Measurements from ENCODE around the gene CCNE1. TPM values are rescaled to one million over a fixed set of nuclear protein-coding genes. Genes with fewer than 3 reads are reported as not detected.
"Not testable (repeated sequence)": the region's sequence is repeated elsewhere in the genome, so short reads cannot be mapped to it uniquely, and the experiment has no call there.

Gene CCNE1
- total and polyA plus RNA-seq, 2 donors, result 2.2 to 3.8 TPM

- H3K4me1 ChIP-seq (ENCODE audit: insufficient read depth), result no peaks in the 10 kb centered on the region
- DNase-seq (ENCODE audit: extremely low spot score), result no peak
- no peaks in the 10 kb centered on the region for H3K36me3 ChIP-seq (ENCODE audit: insufficient read depth)
- WGBS, result 58% methylated on average over 9 of the region's 9 CpGs
- no peak overlapping the region for H3K4me3 ChIP-seq (ENCODE audit: low read depth, low read length)
- H3K27ac ChIP-seq (ENCODE audit: low read depth), result no peak overlapping the region
These were observed 31.9 kb upstream of the CCNE1 start for GRCh38 chr19:29779921-29780320.

- no peak overlapping the region for H3K27ac ChIP-seq (ENCODE audit: low read depth)
- no peaks in the 10 kb centered on the region for H3K36me3 ChIP-seq (ENCODE audit: insufficient read depth)
- H3K4me1 ChIP-seq (ENCODE audit: insufficient read depth), result no peaks in the 10 kb centered on the region
- H3K4me3 ChIP-seq (ENCODE audit: low read depth, low read length), result no peak overlapping the region
- no peak for DNase-seq (ENCODE audit: extremely low spot score)
- 75% methylated on average over 33 of the region's 33 CpGs for WGBS
These were observed 30.2 kb upstream of the CCNE1 start for GRCh38 chr19:29781386-29782259.

GRCh38 chr19:29782260-29782580, 29.6 kb upstream of the CCNE1 start:
- Histone ChIP-seq H3K27ac (ENCODE audit: low read depth) (no peak overlapping the region), H3K36me3 (ENCODE audit: insufficient read depth) (no peaks in the 10 kb centered on the region), H3K4me3 (ENCODE audit: low read depth, low read length) (no peak overlapping the region), H3K4me1 (ENCODE audit: insufficient read depth) (no peaks in the 10 kb centered on the region)
- 86% methylated on average over 13 of the region's 13 CpGs for WGBS
- no peak for DNase-seq (ENCODE audit: extremely low spot score)

GRCh38 chr19:29783627-29784190, 28.1 kb upstream of the CCNE1 start:
- H3K4me3 ChIP-seq (ENCODE audit: low read depth, low read length), result no peak overlapping the region
- no peak overlapping the region for H3K27ac ChIP-seq (ENCODE audit: low read depth)
- 96% methylated on average over 12 of the region's 12 CpGs for WGBS
- no peak for DNase-seq (ENCODE audit: extremely low spot score)
- H3K4me1 ChIP-seq (ENCODE audit: insufficient read depth), result no peaks in the 10 kb centered on the region
- no peaks in the 10 kb centered on the region for H3K36me3 ChIP-seq (ENCODE audit: insufficient read depth)

DNA sequence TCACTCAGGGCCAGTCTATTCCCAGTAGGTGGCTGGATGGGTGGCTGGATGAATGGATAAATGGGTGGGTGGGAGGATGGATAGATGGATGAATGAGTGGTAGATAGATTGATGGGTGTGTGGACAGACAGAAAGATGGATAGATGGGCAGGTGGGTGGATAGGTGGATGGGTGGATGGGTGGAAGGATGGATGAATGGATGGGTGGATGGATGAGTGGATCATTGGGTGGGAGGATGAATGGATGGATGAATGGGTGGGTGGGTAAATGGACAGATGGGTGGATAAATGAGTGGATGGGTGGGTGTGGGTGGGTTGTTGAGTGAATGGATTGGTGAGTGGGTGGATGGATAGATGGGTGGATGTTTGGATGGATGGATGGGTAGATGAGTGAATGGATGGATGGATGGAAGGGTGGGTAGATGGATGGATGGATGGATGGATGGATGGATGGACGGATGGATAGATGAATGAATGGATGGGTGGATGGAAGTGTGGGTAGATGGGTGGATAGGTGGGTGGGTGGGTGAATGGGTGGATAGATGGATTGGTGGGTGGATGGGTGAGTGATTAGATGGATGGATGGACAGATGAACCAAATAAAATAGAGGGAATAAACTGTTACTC, 27.1 kb upstream of the CCNE1 start:
- Histone ChIP-seq H3K4me1 (ENCODE audit: insufficient read depth) (no peaks in the 10 kb centered on the region), H3K36me3 (ENCODE audit: insufficient read depth) (no peaks in the 10 kb centered on the region), H3K4me3 (ENCODE audit: low read depth, low read length) (no peak overlapping the region), H3K27ac (ENCODE audit: low read depth) (no peak overlapping the region)
- 85% methylated on average over 1 of the region's 1 CpG for WGBS
- DNase-seq (ENCODE audit: extremely low spot score), result no peak

- no peak for DNase-seq (ENCODE audit: extremely low spot score)
- 93% methylated on average over 5 of the region's 5 CpGs for WGBS
- H3K4me1 ChIP-seq (ENCODE audit: insufficient read depth), result no peaks in the 10 kb centered on the region
- H3K4me3 ChIP-seq (ENCODE audit: low read depth, low read length), result no peak overlapping the region
- H3K36me3 ChIP-seq (ENCODE audit: insufficient read depth), result no peaks in the 10 kb centered on the region
- no peak overlapping the region for H3K27ac ChIP-seq (ENCODE audit: low read depth)
These were observed 26.4 kb upstream of the CCNE1 start for GRCh38 chr19:29785360-29785759.

GRCh38 chr19:29785955-29786589, 25.7 kb upstream of the CCNE1 start:
- 69% methylated on average over 5 of the region's 5 CpGs for WGBS
- Histone ChIP-seq H3K4me3 (ENCODE audit: low read depth, low read length) (no peak overlapping the region), H3K36me3 (ENCODE audit: insufficient read depth) (no peaks in the 10 kb centered on the region), H3K4me1 (ENCODE audit: insufficient read depth) (no peaks in the 10 kb centered on the region), H3K27ac (ENCODE audit: low read depth) (no peak overlapping the region)
- no peak for DNase-seq (ENCODE audit: extremely low spot score)

GRCh38 chr19:29787281-29787680, 24.5 kb upstream of the CCNE1 start:
- 78% methylated on average over 4 of the region's 4 CpGs for WGBS
- Histone ChIP-seq H3K27ac (ENCODE audit: low read depth) (no peak overlapping the region), H3K4me3 (ENCODE audit: low read depth, low read length) (no peak overlapping the region), H3K4me1 (ENCODE audit: insufficient read depth) (no peaks in the 10 kb centered on the region), H3K36me3 (ENCODE audit: insufficient read depth) (no peaks in the 10 kb centered on the region)
- no peak for DNase-seq (ENCODE audit: extremely low spot score)

DNA sequence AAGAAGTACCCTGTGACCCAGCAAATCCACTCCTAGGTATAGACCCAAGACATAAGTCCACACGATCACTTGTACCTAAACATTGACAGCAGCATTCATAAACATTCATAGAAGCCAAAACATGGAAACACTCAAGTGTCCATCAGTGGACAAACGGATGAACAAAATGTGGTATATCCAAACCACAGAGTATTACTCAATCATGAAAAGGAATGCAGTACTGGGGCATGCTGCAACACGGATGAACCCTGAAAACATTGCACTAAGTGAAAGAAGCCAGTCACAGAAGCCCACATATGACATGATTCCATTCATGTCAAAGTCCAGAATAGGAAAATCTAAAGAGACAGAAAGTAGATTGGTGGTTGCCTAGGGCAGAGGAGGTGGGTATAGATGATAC, 22.8 kb upstream of the CCNE1 start:
- Histone ChIP-seq H3K4me1 (ENCODE audit: insufficient read depth) (no peaks in the 10 kb centered on the region), H3K4me3 (ENCODE audit: low read depth, low read length) (no peak overlapping the region), H3K27ac (ENCODE audit: low read depth) (no peak overlapping the region), H3K36me3 (ENCODE audit: insufficient read depth) (no peaks in the 10 kb centered on the region)
- WGBS, result 89% methylated on average over 3 of the region's 3 CpGs
- DNase-seq (ENCODE audit: extremely low spot score), result no peak

DNA sequence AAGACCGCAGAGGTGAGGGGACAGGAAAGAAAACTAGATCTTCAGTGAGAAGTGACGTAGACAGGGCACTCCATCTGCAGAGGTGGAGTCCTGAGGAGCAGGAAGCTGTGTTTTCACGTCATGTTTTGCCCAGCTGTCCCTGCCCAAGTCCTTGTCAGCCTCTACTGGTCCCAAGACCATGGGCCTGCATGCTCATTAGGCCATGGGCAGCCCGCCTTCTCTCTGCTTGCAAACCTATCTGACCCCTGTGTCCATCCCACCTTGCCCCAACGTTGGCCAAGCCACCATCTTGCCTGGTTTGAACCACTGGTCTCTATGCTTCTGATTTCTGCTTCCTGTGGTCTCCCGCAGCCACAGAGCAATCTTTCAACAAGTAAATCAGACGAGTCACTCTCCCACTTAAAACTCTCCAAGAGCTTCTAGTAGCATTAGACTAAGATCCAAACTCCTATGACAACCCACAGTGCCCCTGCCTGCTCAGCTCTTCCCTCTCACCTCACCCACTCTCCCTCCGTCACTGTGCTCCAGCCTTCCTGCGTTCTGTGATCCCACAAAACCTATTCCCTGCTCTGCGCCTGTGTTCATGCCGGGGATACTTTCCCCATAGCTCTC, 18.6 kb upstream of the CCNE1 start:
- 88% methylated on average over 11 of the region's 11 CpGs for WGBS
- no peak for DNase-seq (ENCODE audit: extremely low spot score)
- H3K4me1 ChIP-seq (ENCODE audit: insufficient read depth), result no peaks in the 10 kb centered on the region
- H3K27ac ChIP-seq (ENCODE audit: low read depth), result no peak overlapping the region
- no peak overlapping the region for H3K4me3 ChIP-seq (ENCODE audit: low read depth, low read length)
- no peaks in the 10 kb centered on the region for H3K36me3 ChIP-seq (ENCODE audit: insufficient read depth)

DNA sequence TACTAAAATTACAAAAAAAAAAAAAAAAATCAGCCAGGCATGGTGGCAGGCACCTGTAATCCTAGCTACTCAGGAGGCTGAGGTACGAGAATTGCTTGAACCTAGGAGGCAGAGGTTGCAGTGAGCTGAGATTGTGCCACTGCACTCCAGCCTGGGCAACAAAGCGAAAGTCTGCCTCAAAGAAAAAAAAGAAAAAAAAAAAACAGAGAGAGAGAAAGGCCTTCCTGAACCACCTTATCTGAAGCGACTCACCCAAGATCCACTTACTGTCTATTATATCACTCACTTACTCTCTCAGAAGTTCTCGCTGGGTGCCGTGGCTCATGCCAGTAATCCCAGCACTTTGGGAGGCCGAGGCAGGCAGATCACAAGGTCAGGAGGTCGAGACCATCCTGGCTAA, 17.3 kb upstream of the CCNE1 start:
- 93% methylated on average over 7 of the region's 7 CpGs for WGBS
- not testable (repeated sequence) for DNase-seq (ENCODE audit: extremely low spot score); H3K36me3 ChIP-seq (ENCODE audit: insufficient read depth); H3K4me3 ChIP-seq (ENCODE audit: low read depth, low read length); H3K4me1 ChIP-seq (ENCODE audit: insufficient read depth); H3K27ac ChIP-seq (ENCODE audit: low read depth)

DNA sequence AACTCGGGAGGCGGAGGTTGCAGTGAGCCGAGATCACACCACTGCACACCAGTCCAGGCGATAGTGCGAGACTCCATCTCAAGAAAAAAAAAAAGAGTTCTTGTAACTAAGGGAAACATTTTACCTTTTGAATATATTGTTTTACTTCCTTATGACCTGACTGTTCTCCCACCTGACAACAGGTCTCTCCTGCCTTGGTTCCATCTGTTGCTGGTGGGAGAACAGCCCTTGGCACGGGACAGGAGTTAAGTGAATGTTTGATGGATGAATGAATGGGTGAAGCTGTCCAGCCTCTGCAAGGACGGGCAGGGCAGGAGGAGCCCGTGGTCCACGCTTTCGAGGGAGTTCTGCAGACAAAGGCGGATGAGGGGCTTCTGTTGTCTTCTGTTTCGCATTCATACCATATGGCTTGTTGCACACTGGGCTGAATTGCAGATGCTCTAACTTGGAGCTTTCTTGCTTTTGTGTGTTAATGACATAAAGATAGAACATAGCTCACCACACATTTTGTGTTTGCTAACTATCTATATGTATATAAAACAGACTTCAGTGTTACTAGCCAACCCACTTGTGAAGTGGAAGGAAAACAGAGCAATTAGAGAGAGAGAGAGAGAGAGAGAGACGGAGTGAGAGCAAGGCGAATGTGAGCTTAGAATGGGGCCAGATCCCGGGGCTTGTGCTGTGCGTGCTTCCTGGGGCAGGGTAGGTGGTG, 16.2 kb upstream of the CCNE1 start:
- Histone ChIP-seq H3K27ac (ENCODE audit: low read depth) (no peak overlapping the region), H3K4me3 (ENCODE audit: low read depth, low read length) (no peak overlapping the region), H3K4me1 (ENCODE audit: insufficient read depth) (no peaks in the 10 kb centered on the region), H3K36me3 (ENCODE audit: insufficient read depth) (no peaks in the 10 kb centered on the region)
- DNase-seq (ENCODE audit: extremely low spot score), result no peak
- 82% methylated on average over 16 of the region's 16 CpGs for WGBS

DNA sequence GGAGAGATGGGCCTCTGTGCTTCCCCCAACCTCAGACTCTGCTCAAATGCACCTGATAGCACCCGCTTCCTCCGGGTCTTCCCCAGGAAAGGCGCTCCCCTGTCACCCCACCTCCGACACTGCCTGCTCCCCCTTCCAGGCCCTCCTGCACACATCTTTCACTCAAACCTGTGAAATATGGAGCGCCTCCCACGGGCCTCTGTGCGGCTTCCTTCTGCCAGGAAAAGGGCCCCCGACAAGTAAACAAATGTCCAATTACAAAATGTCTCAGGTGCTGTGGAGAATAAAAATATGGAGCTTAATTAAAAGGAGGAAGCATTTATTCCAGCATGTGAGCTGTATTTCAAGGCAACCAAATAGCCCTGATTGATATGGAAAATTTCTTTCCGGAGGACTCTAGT, 15.6 kb upstream of the CCNE1 start:
- no peak for DNase-seq (ENCODE audit: extremely low spot score)
- Histone ChIP-seq H3K27ac (ENCODE audit: low read depth) (no peak overlapping the region), H3K36me3 (ENCODE audit: insufficient read depth) (no peaks in the 10 kb centered on the region), H3K4me3 (ENCODE audit: low read depth, low read length) (no peak overlapping the region), H3K4me1 (ENCODE audit: insufficient read depth) (no peaks in the 10 kb centered on the region)
- 52% methylated on average over 9 of the region's 9 CpGs for WGBS

All from urinary bladder (tissue), 4 donors.